A673 (cell line): ENCODE data around the gene STX4.

Experiments
- EZH2 ChIP-seq: fragments of 200-600 bp; sonication (generic); IDR thresholded peaks from 2 replicates; pipeline ENCODE4 v1.6.1; 2017; ENCODE audit warnings: borderline replicate concordance, low read depth, mild to moderate bottlenecking, mixed read lengths, antibody characterized with exemption, low read length; ENCODE audit not compliant: poor library complexity, severe bottlenecking
- TF ChIP-seq, protein P1 (sequence below): fragments of 300-800, 200-600 bp; sonication (generic); conservative IDR thresholded peaks from 2 replicates; pipeline ENCODE4 v1.5.1; 2017; ENCODE audit warnings: low read depth, mild to moderate bottlenecking, antibody characterized with exemption, low read length, moderate library complexity, mixed read lengths

DNA sequence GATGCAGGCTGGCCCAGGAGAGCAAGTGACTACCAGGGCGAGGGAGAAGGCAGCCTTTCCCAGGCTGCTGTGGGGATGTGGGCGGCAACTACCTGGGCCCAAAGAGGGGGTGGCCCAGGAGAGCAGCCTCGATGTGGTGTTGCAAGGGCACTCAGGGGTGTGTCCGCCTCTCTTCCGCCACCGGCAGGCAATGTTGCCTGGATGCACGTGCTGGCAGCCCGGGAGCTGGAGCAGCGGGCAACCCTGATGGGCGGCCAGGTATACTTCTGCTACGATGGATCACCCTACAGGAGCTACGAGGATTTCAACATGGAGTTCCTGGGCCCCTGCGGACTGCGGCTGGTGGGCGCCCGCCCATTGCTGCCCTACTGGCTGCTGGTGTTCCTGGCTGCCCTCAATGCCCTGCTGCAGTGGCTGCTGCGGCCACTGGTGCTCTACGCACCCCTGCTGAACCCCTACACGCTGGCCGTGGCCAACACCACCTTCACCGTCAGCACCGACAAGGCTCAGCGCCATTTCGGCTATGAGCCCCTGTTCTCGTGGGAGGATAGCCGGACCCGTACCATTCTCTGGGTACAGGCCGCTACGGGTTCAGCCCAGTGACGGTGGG lies 45.7 kb upstream of the STX4 start:
- TF ChIP-seq, protein P1, sequence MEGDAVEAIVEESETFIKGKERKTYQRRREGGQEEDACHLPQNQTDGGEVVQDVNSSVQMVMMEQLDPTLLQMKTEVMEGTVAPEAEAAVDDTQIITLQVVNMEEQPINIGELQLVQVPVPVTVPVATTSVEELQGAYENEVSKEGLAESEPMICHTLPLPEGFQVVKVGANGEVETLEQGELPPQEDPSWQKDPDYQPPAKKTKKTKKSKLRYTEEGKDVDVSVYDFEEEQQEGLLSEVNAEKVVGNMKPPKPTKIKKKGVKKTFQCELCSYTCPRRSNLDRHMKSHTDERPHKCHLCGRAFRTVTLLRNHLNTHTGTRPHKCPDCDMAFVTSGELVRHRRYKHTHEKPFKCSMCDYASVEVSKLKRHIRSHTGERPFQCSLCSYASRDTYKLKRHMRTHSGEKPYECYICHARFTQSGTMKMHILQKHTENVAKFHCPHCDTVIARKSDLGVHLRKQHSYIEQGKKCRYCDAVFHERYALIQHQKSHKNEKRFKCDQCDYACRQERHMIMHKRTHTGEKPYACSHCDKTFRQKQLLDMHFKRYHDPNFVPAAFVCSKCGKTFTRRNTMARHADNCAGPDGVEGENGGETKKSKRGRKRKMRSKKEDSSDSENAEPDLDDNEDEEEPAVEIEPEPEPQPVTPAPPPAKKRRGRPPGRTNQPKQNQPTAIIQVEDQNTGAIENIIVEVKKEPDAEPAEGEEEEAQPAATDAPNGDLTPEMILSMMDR, result no peak
- no peak for TF ChIP-seq EZH2
